GM18870 (cell line): ENCODE results near the gene FAM174B.

ENCODE experiments used
- ATAC-seq: cut with Tn5 transposase; IDR thresholded peaks from one replicate; pipeline ENCODE4 v1.9.1; 2021; ENCODE audit warnings: moderate library complexity; ENCODE audit not compliant: unreplicated experiment

FAM174B gene

DNA sequence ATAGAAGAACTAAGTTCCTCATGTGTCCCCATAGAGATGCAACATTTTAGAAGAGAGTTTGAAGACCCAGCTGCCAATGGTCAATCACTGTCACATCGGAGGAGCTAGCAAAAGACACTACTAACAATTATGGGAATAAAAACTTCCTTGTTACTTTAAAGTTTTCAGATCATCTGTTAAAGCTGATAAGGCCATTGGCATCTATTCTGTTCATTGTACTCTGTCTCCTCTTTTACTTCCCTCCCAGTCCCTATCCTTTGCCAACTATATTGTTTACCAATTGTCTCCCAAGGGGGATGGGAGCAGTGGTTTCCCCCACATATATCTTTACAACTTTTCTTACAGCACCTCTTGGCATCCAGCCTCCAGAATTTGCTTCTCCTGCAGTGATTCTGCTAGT is 81.0 kb downstream of the FAM174B start:
- no peak for ATAC-seq

DNA sequence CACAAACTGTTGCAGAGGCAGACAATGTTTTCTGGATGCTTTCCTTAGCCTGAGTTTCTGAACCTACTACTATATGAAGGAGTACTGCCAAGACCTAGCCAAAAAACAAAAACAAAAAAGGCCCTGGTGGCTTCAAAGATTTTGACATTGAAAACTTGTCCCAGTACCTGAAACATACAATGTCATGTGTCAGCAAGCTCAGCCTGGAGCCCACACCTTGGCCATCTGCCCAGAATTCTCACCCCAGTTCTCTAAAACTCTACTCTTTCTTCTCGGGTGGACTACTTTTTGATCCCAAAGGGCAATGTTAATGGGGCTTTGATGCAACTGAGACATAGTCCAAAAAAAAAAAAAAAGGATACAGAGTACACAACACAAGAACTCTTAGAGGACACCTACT is 81.4 kb downstream of the FAM174B start:
- ATAC-seq = no peak

DNA sequence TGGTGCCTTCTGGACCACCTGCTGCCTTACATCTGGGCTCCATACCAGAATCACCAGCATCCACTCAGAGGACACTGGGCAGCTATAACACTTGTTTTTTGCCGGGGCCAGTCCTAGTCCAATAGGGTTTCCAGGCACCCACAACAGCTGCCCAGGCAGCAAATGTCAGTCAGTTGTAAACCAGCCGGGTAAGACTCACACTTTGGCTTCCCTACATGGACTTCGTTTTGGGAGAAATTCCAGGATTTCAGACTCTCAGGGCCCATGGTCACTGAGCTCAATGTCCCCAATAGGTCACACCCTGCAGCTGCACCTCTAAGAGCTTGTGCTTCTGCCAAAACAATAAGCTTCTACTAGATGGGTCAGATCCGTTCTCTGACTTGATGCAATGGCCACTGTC is 83.8 kb downstream of the FAM174B start:
- ATAC-seq = no peak

DNA sequence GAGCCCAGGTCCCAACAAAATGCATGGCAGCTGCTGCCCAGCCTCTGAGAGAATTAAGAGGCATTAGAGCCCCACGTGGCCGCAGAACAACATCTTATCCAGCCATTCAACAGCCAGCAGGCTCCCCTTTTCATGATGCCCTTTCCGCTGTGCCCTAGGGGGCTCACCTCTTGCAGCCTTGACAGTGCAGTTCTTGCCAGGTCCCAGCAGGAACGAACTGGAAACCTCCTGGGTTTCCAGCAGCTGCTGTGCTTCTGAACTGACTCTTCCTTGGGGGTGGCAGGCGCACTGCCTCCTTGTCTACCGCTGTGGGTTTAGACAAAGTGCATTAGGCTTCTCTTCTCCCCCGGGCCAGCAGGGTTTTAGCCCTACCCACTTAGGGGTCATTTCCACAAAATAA is 85.2 kb downstream of the FAM174B start:
- no peak for ATAC-seq

DNA sequence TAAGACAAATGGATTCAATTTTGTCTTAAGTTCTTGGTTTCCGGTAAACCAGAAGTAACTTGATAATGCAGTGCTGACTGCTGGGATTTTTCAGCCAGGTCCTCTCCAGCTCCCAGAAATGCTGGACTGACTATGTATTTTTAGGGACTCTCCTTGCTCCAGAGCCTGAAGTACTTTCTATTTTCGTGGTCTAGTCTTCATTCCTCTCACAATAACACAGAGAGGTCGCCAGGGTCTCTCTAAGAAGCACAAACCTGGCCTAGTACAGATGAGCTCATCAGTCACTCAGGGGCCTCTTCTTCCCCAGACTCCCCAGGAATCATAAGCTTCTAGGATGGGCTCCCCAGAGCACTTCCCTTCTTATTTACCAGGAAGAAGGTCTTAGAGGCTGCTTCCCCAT is 85.8 kb downstream of the FAM174B start:
- no peak for ATAC-seq
